GM18867 (cell line): ENCODE data around the gene RPS4Y1.
"Not testable (repeated sequence)": the region's sequence is repeated elsewhere in the genome, so short reads cannot be mapped to it uniquely, and the experiment has no call there.

Experiments
- ATAC-seq: cut with Tn5 transposase; IDR thresholded peaks from one replicate; pipeline ENCODE4 v1.9.1; 2021; ENCODE audit warnings: mild to moderate bottlenecking, moderate library complexity; ENCODE audit not compliant: unreplicated experiment

RPS4Y1 gene

DNA sequence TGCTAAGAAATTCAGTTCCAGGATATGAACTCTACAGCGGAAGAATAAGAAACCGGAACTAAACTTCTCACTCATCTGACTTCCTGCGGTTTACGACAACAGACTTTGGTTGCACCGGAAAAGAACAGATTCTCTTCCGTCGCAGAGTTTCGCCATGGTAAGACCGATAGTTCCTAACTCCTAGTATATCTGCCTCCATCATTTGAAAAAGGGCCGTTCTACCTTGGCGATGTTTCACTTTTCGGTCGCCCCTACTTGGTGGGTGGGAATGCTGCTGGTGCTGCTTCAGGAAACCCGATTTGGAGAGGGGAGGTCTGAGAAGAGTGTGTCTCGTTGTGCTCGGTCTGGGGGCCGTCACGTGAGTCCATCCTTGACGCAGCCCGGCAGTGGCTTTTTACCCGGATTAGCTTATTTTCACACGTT, at the start of gene RPS4Y1:
Gene RPS4Y1, plus strand, starts transcription at position 132 of the 423 bp plus-strand sequence. Its CDS starts 23 bp downstream, at position 155.
- no peak for ATAC-seq

- ATAC-seq = no peak
Measured at GRCh38 chrY:2796977-2797523, 44.4 kb upstream of the RPS4Y1 start.

GRCh38 chrY:2797991-2798390, 43.4 kb upstream of the RPS4Y1 start:
- no peak for ATAC-seq

GRCh38 chrY:2800246-2800645, 41.2 kb upstream of the RPS4Y1 start:
- ATAC-seq = no peak

GRCh38 chrY:2817146-2817896, 24.1 kb upstream of the RPS4Y1 start:
- not testable (repeated sequence) for ATAC-seq

- ATAC-seq = no peak
Measured at GRCh38 chrY:2824471-2824870, 16.9 kb upstream of the RPS4Y1 start.

GRCh38 chrY:2828497-2828896, 12.9 kb upstream of the RPS4Y1 start:
- ATAC-seq = no peak

DNA sequence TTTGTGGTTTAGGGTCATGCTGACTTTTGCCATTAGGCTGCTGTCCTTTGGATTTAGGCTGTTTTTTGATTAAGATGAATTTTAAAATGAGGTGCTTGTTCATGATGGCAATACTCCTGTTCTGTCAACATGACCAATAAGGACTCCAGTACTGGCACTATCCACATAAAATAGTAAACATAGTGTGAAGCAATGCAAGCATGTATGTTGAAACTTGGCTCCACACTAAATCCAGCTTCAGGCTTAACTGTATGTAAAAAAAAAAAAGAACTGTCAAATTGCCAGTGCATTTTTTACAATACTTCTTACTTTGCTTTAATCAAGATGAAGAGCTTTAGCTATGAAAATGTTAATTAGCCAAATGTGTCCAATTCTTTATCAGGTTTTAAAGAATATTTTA, 6.2 kb upstream of the RPS4Y1 start:
- ATAC-seq = no peak

DNA sequence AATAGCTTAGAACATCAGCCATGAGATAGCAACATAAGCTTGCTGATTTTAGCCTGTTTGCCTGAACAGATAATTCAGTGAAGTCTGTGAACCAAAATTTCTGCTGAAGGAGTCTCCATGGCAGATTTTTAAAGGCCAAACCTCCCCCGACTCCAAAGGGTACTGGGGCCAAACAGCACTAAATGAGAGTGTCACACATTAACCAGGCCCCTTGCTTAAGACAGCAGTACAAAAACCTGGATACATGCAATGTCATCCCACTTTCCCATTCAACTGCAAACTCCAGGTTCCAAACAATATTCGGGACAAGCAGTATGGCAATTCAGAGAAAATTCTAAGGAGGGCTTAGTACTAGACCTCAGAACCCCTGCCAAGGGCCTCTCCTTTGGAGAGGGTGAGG, 4.3 kb upstream of the RPS4Y1 start:
- ATAC-seq = no peak

- no peak for ATAC-seq
Measured at GRCh38 chrY:2837932-2838331, 3.5 kb upstream of the RPS4Y1 start.

DNA sequence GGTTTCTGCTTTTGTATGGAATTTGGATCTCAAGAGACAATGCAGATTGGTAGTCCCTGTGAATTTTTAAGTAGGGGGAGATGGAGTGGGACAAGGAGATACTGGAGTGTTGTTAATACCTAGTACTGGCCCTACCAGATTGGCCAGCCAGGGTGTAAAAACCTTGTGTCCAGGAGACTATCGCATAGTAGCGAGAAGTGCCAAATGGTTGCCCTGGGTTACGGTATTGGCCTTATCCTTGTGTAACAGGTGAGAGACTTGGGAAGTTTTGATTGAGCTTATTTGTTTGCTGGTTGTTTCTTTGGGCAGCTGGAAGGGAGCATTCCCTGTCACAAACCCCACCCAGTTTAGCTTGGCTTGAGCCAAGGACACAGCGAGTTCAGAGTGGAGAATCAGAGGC, 5.4 kb downstream of the RPS4Y1 start:
- ATAC-seq = no peak

DNA sequence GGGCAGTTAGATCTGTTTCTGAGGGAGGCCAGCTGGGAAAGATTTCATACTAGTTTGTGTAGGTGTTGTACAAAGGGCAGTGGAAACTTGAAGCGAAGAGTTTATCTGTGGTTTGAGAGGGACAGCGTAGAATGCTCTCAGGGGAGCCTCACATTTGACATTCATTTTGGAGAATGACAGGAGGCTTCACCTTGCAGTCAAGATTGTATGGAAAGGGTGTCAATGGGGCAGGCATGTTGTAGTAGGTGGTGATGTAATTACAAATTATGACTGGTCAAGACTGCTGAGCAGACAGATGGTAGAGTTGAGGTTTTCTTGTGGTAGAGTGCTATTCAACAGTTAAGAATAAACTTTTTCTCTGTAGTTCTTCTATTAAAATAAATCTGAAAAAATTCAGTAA, 7.0 kb downstream of the RPS4Y1 start:
- ATAC-seq = no peak

- ATAC-seq = no peak
Measured at GRCh38 chrY:2849368-2849767, 8.0 kb downstream of the RPS4Y1 start.

GRCh38 chrY:2854145-2854774, 12.9 kb downstream of the RPS4Y1 start:
- no peak for ATAC-seq

DNA sequence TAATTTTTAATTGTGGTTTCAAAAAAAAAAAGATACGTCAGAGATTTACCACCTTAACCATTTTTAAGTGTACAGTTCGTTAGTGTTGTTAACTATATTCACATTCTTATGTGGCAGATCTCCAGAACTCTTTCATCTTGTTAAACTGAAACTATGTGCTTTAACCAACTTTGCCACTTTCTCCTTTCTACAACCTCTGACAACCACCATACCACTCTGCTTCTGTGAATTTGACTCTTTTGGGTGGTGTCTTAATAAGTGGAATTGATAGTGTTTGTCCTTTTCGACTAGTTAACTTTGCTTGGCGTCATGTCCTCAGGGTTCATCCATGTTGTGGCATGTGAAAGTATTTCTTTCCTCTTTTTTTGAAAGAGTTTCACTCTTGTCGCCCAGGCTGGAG, 15.7 kb downstream of the RPS4Y1 start:
- no peak for ATAC-seq

DNA sequence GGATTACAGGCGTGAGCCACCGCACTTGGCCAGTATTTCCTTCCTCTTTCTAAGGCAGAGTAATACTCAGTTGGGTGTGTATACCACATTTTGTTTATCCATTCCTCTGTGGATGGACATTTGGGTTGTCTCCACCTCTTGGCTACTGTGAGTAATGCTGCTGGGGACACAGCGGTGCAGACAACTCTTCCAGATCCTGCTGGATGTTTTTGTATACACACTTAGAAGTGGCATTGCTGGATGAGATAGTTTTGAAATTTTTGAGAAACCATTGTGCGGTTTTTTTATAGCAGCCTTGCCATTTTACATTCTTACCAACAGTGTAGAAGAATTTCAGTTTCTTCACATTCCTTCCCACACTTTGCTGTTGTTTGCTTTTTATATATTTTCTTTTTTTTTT, 16.3 kb downstream of the RPS4Y1 start:
- no peak for ATAC-seq

- ATAC-seq = no peak
Measured at GRCh38 chrY:2859782-2860181, 18.4 kb downstream of the RPS4Y1 start.

DNA sequence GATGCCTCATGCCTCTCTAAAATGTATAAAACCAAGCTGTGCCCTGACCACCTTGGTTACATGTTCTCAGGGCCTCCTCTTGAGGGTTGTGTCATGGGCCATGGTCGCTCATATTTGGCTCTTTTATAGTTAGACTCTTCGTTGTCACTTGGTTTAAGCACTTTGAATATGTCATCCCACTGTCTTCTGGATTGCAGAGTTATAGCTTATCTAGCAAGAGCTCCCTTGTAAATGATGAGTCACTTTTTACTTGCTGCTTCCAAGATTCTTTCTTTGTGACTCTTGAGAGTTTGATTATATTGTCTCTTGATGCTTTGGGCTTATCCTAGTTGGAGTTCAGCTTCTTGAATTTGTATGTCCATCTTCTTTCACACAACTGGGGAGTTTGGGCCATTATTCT, 19.1 kb downstream of the RPS4Y1 start:
- no peak for ATAC-seq

DNA sequence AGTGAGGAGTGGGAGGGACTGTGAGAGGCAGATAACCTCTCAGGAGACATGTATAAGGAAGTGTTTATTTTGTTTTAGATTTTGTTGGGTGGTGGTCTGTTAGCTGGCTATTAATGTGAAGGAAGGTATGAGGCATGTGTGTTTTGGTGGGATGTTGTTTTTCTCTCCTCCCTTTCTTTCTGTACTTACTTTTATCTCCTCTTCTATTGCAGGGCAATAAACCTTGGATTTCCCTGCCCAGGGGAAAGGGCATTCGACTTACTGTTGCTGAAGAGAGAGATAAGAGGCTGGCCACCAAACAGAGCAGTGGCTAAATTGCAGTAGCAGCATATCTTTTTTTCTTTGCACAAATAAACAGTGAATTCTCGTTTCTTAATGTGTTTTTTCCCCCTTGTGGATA, 25.2 kb downstream of the RPS4Y1 start:
- ATAC-seq = no peak

DNA sequence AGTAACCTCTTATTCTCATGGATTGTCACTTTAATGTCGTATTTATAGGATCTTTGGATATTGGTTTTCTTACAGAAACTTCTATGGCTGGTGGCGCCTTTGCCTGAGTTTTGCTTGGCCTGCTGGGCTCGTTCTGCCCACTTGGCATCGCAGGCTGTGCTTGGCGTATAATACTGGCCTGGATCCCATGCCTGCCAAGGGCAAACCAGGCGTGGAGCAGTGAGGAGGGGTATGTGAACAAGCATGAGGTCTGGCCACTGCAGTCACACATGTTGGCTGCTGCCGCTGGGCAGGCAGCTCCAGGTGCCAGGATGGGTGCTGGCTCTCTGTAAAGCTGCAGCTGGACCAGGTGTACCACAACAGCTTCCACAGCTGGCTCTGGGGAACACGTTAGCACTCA, 26.1 kb downstream of the RPS4Y1 start:
- no peak for ATAC-seq

GRCh38 chrY:2868035-2868607, 26.7 kb downstream of the RPS4Y1 start:
- no peak for ATAC-seq

DNA sequence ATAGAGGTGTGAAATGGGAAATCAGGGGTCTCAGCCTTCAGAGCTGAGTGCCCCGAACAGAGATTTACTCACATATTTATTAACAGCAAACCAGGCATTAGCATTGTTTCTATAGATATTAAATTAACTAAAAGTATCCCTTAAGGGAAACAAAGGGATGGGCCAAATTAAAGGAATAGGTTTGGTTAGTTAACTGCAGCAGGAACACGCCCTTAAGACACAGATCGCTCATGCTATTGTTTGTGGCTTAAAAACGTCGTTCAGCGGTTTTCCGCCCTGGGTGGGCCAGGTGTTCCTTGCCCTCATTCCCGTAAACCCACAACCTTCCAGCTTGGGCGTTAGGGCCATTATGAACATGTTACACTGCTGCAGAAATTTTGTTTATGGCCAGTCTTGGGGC, 30.8 kb downstream of the RPS4Y1 start:
- not testable (repeated sequence) for ATAC-seq
